Ectodermal cell (in vitro differentiated cells): ENCODE data around the gene GPR82.
A peak's percentile ranks its signal among the peaks of the same experiment; 100 is the strongest.
"Not testable (repeated sequence)": the region's sequence is repeated elsewhere in the genome, so short reads cannot be mapped to it uniquely, and the experiment has no call there.

Source experiments
- H3K27ac ChIP-seq: 2 replicates; pipeline ENCODE4 v1.7.0; 2013; ENCODE audit warnings: mild to moderate bottlenecking, low read depth, low read length; ENCODE audit not compliant: insufficient read depth, poor library complexity, severe bottlenecking
- H3K27me3 ChIP-seq: 2 replicates; pipeline ENCODE4 v1.7.0; 2013; ENCODE audit warnings: mild to moderate bottlenecking, low read length; ENCODE audit not compliant: insufficient read depth, control insufficient read depth, poor library complexity, severe bottlenecking
- H3K36me3 ChIP-seq: one replicate; pipeline ENCODE4 v1.7.0; 2013; ENCODE audit warnings: low read length; ENCODE audit not compliant: control insufficient read depth, insufficient read depth
- H3K4me1 ChIP-seq: one replicate; pipeline ENCODE4 v1.7.0; 2013; ENCODE audit warnings: low read length; ENCODE audit not compliant: control insufficient read depth, insufficient read depth
- H3K4me3 ChIP-seq: 2 replicates; pipeline ENCODE4 v1.7.0; 2013; ENCODE audit warnings: low read depth, low read length, control low read depth; ENCODE audit not compliant: insufficient read depth
- H3K9me3 ChIP-seq: 2 replicates; pipeline ENCODE4 v1.7.0; 2013; ENCODE audit warnings: mild to moderate bottlenecking, low read length, moderate library complexity; ENCODE audit not compliant: control insufficient read depth
- WGBS, 2 experiments: methylation state at CpG; one replicate each; pipeline ENCODE4 v1.1.7; 2013; ENCODE audit warnings: missing lambda C conversion rate in 2 of 2; 5-methylcytosine and 5-hydroxymethylcytosine counted together

Gene GPR82

DNA sequence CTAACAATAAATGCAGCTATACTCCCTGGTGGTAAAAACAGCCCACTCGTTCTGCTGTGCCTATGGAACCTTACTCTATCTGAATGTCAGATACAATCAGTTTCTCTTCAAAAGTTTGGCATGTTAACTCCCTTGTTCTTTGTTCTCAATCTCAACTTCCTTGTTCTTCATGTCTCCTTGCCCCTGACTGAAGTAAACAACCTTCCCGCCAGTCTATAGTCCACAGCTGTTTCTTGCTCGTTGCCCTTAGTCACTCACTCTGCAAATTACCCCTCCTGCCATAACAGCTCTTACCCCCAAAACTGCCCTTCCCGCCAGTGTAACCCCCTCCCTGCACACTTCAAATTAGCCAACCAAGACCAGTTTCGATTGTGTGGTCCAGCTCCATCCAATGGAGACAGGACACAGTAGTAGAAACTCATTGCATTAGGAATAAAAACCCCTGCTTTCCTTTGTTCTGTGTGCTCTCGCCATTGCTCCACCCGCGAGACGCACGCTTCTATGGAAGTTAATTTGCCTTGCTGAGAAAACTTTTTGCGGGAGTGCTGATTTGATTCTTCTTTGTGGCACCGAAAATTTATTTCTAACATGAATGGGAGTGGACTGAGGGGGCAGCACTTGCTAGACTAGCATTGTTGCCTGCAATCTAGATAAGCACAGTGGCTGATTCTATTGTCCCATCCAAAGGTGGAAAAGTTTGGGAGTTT is 7.1 kb upstream of the GPR82 start:
- H3K4me1 ChIP-seq = no peaks in the 10 kb centered on the region
- no peaks in the 10 kb centered on the region for H3K9me3 ChIP-seq
- H3K27me3 ChIP-seq = no peaks in the 10 kb centered on the region
- peaks cover 5% of the 10 kb centered on the region for H3K36me3 ChIP-seq
- H3K4me3 ChIP-seq = no peak overlapping the region
- no peak overlapping the region for H3K27ac ChIP-seq
- WGBS, 2 experiments = 94 to 96% methylated on average over 12 of the region's 12 CpGs

DNA sequence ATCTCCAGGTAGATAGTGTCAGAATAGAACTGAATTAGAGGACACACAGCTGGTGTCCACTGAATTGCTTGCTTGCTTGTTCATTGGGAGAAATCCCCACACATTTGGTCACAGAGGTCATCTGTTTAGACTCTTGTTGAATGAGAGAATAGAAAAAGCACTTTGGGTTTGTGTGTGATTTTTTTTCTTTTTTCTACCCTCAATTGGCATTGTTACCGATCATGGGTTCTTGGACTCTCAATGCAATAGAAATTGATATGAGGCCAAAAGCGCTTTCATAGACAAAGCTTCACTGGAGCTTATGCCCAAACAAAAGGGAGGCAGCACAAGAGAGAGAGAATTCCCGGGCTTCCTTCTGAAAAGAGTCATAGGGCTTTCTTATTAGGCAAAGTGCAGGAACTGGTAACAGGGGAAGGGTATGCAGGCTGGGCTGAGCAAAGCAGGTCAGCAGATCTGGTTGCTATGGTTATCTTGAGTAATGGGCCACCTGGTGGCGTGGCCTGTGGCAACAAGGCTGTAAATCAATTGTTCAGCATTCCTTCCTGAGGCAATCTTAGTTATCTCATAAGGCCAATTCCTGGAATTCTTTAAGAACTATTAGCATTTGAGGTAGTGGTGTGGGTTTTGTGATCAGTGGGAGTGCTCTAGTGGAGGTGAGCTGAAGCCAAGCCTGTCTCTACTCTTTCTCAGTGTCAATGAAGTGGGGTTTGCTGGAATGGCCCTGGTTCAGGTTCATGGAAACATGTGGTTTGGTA is 5.3 kb upstream of the GPR82 start:
- Histone ChIP-seq H3K27me3 (no peaks in the 10 kb centered on the region), H3K4me3 (no peak overlapping the region), H3K27ac (peak overlapping the region; percentile 55), H3K36me3 (peaks cover 5% of the 10 kb centered on the region), H3K4me1 (no peaks in the 10 kb centered on the region), H3K9me3 (no peaks in the 10 kb centered on the region)
- WGBS, 2 experiments = 57 to 62% methylated on average over 4 of the region's 4 CpGs

DNA sequence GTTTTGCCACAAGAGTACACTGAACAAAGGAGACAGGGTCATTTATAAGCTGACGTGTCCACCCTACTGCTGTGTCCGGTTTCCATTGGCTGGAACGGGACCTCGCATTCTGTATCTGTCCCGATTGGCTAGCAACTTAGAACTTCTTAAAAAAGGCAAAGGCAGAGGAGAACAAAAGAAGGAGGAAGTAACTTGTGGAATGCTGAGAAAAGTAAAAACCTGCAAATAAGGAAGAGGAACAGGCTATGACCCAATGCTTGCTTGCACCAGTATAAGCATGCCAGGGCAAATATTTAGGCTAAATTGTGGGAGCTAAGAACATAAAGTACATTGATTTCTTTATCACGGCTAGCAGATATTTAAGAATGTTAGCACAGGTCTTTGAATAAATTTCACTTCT is 4.4 kb upstream of the GPR82 start:
- H3K4me3 ChIP-seq, H3K4me1 ChIP-seq, H3K9me3 ChIP-seq, H3K36me3 ChIP-seq, H3K27ac ChIP-seq, H3K27me3 ChIP-seq: not testable (repeated sequence)
- 95 to 98% methylated on average over 5 of the region's 6 CpGs for WGBS, 2 experiments

DNA sequence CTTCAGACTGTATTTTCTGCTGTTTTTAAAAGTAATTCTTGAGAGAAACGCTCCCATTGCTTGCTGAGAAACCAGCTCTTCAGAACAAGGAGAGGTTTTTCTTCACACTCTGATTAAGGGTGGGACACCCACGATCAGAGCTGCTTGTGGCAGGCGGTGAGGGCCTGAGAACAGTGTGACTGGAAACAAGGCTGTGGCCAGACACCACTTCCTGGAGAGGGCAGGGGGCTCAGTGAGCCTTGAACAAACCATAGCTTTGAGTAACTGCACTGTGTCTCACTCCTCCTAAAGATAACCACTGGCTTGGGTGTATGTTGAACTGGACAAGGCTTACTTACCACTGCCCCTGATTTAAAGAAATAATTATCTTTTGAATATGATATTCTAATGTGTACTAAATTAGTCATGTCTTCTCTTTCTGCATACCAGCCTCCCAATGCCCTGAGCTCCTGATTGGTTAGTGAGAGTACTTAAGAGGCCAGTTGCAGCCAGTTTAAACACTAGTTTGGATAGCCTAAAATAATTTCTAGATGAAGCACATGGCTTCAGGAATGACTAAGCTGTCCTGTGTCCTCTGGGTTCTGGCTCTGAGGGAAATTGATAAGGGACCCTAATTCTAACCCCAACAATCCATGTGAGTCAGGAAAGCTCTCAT is 3.7 kb upstream of the GPR82 start:
- H3K27me3 ChIP-seq = no peaks in the 10 kb centered on the region
- H3K27ac ChIP-seq = no peak overlapping the region
- no peaks in the 10 kb centered on the region for H3K4me1 ChIP-seq
- WGBS, 2 experiments = 97% methylated on average over 3 of the region's 3 CpGs
- no peaks in the 10 kb centered on the region for H3K9me3 ChIP-seq
- no peak overlapping the region for H3K4me3 ChIP-seq
- peaks cover 5% of the 10 kb centered on the region for H3K36me3 ChIP-seq

DNA sequence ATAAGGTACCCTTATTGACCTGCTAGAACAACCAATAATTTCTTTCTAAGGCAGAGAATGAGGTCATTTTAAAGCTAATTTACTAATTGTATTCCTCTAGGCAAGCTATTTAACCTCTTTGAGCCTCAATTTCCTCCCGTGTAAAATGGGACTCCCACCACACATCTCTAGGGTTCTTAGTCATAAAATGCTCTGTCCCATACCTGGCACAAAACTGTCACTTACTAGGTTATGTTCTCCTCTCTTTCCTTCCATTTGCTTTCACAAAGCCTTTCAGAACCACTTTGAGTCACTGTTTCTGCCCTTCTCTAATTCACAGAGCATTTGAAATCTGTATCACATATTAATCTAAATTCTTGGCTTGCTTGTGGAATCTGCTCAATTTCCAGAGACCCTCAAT is 2.4 kb upstream of the GPR82 start:
- Histone ChIP-seq H3K27ac (no peak overlapping the region), H3K9me3 (no peaks in the 10 kb centered on the region), H3K36me3 (peaks cover 5% of the 10 kb centered on the region), H3K27me3 (no peaks in the 10 kb centered on the region), H3K4me1 (no peaks in the 10 kb centered on the region), H3K4me3 (no peak overlapping the region)
- WGBS, 2 experiments = 94 to 100% methylated on average over 1 of the region's 1 CpG

DNA sequence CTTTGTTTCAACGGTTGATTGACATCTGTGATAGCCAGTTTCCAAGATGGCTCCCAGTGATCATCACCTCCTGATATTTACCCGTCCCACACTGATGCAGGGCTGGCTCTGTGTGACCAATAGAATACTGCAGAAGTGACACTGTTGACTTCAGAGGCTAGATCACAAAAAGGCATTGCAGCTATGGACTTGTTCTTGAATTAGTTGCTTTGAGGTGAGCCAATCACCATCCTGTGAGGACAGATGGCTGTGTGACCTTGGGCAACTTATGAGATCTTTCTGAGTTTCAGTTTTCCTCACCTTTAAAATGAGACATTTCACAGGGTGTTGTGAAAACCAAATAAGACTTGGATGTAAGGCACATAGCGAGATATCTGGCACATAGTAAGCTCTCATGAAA is 1.8 kb upstream of the GPR82 start:
- Histone ChIP-seq H3K9me3 (no peaks in the 10 kb centered on the region), H3K4me3 (no peak overlapping the region), H3K4me1 (no peaks in the 10 kb centered on the region), H3K27ac (no peak overlapping the region), H3K27me3 (no peaks in the 10 kb centered on the region), H3K36me3 (peaks cover 5% of the 10 kb centered on the region)
- WGBS, 2 experiments = 95 to 97% methylated on average over 3 of the region's 3 CpGs

DNA sequence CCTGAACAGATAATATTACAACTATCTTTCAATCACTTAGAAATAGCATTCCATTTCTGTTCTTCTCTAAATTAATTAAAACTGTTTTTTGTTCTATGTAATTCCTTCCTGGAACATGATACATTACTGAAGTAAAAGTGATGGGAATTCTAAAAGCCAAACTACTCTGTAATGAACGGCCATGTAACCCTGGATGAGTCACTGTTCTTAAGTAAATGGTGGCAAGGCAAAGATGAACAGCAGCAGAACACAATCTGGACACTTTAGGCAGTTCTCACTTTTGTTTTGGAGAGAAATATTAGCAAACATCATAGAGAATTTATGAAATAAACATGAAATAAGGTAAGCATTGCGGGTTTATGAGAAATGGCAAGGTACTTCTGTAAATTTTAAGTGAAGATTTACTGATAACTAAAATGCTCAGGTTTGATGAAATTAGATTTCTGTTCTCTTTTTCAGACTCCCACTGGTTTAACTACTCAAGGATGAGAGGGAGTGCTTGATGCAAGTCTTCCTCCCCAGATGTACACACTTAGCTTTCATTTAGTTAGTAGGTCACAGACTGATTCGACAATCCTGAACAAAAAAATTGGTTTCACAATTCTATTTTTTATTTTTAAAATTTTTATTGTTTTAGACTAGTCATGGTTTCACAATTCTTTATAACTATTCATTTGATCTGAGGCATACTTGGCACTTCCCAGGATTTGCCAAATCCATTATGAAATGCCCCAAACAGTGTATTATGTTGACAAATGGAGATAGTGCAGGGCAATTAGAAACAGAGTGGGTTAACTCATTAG is 964 bp upstream of the GPR82 start:
- WGBS, 2 experiments = 92 to 100% methylated on average over 2 of the region's 3 CpGs
- Histone ChIP-seq H3K36me3 (no peaks in the 10 kb centered on the region), H3K27ac (no peak overlapping the region), H3K27me3 (no peaks in the 10 kb centered on the region), H3K9me3 (no peaks in the 10 kb centered on the region), H3K4me3 (no peak overlapping the region), H3K4me1 (no peaks in the 10 kb centered on the region)

DNA sequence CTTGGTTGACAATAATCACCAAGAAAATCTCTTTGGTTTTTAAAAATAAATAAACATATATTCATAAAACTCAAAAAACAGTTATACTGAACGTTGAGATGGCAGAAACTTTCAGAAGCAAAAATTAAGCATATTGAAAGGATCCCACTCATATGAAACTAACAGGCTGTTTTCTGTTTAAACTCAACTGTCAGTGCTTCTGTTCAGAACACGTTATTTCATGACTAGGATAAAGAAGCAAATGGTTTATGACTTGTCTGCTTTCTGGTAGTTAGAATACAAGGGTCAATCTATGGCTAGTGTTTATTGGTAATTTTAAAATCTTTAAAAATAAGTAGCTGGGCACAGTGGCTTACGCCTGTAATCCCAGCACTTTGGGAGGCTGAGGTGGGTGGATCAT is 4.1 kb downstream of the GPR82 start:
- H3K4me1 ChIP-seq = no peaks in the 10 kb centered on the region
- no peaks in the 10 kb centered on the region for H3K27me3 ChIP-seq
- whole genome bisulfite sequencing, 2 experiments = 91 to 95% methylated on average over 3 of the region's 3 CpGs
- no peak overlapping the region for H3K27ac ChIP-seq
- H3K36me3 ChIP-seq = no peaks in the 10 kb centered on the region
- no peak overlapping the region for H3K4me3 ChIP-seq
- H3K9me3 ChIP-seq = no peaks in the 10 kb centered on the region

DNA sequence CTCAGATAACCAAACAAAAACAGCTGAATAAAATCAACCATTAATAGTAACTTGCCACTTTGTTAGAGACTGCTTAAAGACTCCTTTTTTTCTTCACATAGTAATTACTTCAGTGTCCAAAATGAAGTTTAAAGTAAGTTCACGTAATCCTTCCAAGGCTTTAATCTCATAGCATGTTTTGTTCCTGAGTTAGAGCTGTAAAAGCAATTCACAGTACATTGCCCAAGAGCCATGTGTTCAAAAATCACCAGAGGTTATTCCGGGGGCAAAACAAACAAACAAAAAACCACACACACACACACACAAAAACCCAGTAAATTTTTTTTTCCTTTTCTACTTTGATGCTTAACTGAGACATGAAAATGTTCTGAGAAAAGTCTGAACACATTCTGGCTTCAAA is 6.1 kb downstream of the GPR82 start:
- Histone ChIP-seq H3K9me3 (no peaks in the 10 kb centered on the region), H3K4me1 (no peaks in the 10 kb centered on the region), H3K27ac (no peak overlapping the region), H3K27me3 (no peaks in the 10 kb centered on the region), H3K36me3 (no peaks in the 10 kb centered on the region), H3K4me3 (no peak overlapping the region)
- WGBS, 2 experiments = 82 to 95% methylated on average over 2 of the region's 2 CpGs

DNA sequence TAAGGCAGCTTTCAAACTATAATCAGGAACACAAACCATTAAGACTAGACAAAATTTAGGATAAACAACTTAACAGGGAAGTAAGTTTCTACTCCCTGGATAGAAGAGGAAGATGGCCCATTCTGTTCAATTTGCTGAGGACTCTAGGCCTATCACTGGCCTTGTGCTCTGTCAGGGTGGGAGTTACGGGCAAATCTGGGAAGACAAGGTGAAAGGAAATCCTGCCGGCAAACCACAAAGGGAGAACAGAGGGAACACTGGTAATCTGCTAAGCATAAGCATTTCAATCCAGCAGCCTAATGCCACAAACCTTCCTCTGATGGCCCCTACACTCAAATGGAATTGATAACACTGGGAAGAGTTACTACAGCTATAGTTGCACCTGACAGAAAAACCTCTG is 8.3 kb downstream of the GPR82 start:
- no peak overlapping the region for H3K27ac ChIP-seq
- no peaks in the 10 kb centered on the region for H3K9me3 ChIP-seq
- no peaks in the 10 kb centered on the region for H3K36me3 ChIP-seq
- H3K4me3 ChIP-seq = no peak overlapping the region
- no peaks in the 10 kb centered on the region for H3K4me1 ChIP-seq
- H3K27me3 ChIP-seq = no peaks in the 10 kb centered on the region
- WGBS, 2 experiments = 46 to 62% methylated on average over 2 of the region's 2 CpGs
